Measurements from ENCODE around the gene JAML.
"Not testable (repeated sequence)": the region's sequence is repeated elsewhere in the genome, so short reads cannot be mapped to it uniquely, and the experiment has no call there.

Gene JAML

GRCh38 chr11:118194835-118195627 lies 29.8 kb downstream of the JAML start:
- no peak for DNase-seq (ENCODE audit: low read depth in 2 of 2)

DNA sequence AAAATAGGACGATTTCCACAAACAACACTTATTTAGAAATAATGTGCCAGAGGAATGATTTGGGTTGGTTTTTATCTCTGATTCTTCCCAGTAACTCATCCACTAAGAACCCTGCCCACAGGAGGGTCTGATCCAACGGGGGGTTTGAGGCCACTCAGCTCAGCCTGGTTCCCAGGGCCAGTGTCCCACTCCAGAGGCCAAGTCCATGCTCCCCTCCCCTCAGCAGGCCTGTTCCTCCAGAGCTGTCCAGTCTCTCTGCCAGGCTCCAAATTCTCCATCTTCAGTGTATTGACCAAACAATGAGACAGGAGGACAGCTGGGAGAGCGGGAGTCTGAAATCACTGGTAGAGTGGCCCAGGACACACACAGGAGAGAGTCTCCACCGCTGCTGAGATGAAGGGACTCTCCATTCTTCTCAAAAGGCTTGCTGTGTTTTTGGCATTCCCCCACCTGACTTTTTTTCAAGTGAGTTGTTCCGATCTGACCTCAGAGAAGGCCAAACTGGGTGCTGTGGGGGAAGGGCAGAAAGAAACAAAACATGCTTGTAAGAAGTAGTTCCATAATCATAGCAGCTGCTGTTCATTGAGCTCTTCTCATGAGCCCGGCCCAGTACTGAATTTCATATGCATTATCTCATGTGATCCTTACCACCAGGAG lies 30.8 kb downstream of the JAML start:
- DNase-seq (ENCODE audit: low read depth in 2 of 2) = no peak

GRCh38 chr11:118192817-118193216 lies 32.0 kb downstream of the JAML start:
- not testable (repeated sequence) for DNase-seq (ENCODE audit: low read depth in 2 of 2)

- not testable (repeated sequence) for DNase-seq (ENCODE audit: low read depth in 2 of 2)
Measured at GRCh38 chr11:118190942-118191506, 33.8 kb downstream of the JAML start.

GRCh38 chr11:118186346-118187107 lies 38.3 kb downstream of the JAML start:
- no peak for DNase-seq (ENCODE audit: low read depth in 2 of 2)

- DNase-seq (ENCODE audit: low read depth in 2 of 2) = no peak
Measured at GRCh38 chr11:118184784-118185579, 39.8 kb downstream of the JAML start.

DNA sequence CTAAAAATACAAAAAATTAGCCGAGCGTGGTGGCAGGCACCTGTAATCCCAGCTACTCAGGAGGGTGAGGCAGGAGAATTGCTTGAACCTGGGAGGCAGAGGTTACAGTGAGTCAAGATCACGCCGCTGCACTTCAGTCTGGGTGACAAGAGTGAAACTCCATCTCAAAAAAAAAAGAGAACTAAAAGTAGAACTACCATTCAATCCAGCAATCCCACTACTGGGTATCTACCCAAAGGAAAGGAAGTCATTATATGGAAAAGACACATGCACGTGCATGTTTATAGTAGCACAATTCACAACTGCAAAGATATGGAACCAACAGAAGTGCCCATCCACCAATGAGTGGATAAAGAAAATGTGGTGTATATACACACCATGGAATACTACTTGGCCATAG lies 41.1 kb downstream of the JAML start:
- not testable (repeated sequence) for DNase-seq (ENCODE audit: low read depth in 2 of 2)

DNA sequence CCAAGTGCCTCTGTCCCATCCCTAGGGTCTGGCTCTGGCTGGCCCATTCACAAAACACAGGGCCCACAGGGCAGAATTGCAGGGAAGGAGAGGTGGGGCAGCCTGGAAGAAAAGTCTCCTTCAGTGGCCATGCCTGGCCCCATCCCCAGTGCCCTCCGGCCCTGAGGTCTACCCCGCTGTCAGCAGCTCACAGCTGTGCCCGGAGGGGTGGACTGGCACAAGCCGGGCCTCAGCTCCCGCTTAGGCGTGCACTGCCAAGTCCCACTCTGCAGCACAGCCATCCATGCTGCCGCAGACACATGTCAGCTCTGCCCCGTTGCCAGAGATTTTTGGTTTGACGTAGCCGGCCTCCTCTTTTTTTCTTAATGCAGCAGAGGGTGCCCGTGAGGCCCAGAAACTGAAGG lies 44.5 kb downstream of the JAML start:
- no peak for DNase-seq (ENCODE audit: low read depth in 2 of 2)

DNA sequence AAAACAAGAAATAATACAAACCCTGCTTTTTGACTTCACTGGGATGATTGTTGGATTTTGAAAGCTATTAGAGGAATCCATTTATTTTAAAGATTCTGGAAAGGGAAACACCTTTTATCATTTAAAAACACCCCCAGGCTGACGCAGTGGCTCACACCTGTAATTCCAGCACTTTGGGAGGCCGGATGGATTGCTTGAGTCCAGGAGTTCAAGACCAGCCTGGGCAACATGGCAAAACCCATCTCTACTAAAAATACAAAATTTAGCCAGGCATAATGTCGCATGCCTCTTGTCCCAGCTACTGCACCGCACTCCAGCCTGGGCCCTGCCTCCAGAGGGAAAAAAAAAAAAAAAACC lies 48.1 kb downstream of the JAML start:
- no peak for DNase-seq (ENCODE audit: low read depth in 2 of 2)

DNA sequence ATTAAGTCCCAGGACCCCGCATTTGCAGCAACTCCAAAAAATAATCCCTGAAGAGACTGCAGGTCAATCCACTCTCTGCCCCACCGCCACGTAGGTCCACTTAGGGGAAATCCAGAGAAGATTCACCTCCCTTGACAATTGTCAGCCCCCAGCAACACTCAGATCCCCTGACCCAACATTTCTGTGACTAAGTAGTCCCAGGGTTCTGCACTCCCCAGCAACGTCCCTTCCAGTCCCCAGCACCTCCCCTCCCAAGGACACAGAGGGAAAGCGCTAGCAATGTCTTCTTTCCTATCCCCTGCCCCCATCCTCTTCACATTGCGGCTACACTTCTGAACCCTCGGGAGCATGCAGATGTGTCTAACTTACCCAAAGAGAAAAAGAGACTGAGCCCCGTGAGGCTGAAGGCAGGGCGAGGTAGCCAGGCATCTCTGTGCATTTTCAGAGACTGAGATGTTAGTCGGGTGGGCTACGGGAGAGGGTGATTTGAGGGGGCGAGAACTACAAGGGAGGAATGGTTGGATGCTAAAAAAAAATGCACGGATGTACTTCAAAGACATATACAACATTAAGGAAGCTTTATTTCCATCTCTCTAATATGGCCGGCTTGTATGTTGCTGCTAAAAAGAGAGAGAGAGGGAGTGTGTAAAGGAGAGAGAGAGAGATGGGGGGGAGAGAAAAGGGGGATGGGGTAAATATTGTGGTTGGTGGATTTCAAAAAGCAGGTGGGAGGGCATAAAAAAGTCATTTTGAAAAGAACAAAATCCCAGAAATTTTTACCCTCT lies 48.6 kb downstream of the JAML start, which contains the start of gene SCN2B:
TSS of gene SCN2B (minus strand) at position 647 of the 785 bp plus-strand sequence. CDS start at position 439, 208 bp downstream.
- DNase-seq (ENCODE audit: low read depth in 2 of 2) = no peak

- DNase-seq (ENCODE audit: low read depth in 2 of 2) = no peak
Measured at GRCh38 chr11:118175031-118175992, 49.5 kb downstream of the JAML start.

- no peak for DNase-seq (ENCODE audit: low read depth in 2 of 2)
Measured at GRCh38 chr11:118174006-118174567, 50.7 kb downstream of the JAML start.

- no peak for DNase-seq (ENCODE audit: low read depth in 2 of 2)
Measured at GRCh38 chr11:118172356-118172755, 52.5 kb downstream of the JAML start.

DNA sequence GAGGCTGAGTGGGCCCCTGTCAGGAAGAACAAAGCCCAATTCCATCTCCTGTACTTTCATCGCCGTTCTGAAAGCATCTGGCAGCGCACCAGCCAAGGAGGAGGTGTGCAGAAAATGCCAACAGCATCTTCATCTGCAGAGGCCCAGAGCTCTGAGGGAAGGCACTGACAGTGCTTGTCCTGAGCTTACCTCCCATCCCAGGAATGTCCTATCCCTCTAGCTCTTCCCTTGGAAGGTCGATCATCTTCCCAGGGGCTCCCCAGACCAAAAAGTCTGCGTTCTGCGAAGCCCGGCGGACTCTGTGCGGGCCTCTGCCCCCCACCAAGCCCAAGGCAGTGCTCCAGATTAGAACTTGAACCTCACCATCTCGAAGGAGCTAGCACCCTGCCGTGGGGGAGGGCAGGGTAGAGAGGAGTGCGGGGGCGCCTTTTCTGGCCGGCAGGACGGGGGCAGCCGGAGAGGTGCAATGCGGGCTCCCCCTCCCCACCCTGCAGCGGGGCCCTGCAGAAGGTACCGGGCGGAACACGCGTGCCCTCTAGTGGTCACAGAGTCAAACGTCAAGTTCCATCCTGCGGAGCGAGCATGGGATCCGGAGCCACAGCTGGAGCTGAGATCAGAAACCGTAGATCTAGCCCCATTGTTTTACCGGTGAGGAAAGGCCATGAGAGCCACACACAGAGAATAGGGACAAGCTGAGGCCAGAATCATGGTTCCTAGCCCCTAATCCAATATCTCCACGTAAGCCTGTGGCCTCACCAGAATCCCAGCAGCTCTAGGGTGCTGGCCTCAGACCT lies 53.3 kb downstream of the JAML start:
- DNase-seq (ENCODE audit: low read depth in 2 of 2) = peak; percentile 33 to 40

GRCh38 chr11:118170882-118171268 lies 53.9 kb downstream of the JAML start:
- DNase-seq (ENCODE audit: low read depth in 2 of 2) = no peak

- no peak for DNase-seq (ENCODE audit: low read depth in 2 of 2)
Measured at GRCh38 chr11:118170231-118170630, 54.6 kb downstream of the JAML start.

DNA sequence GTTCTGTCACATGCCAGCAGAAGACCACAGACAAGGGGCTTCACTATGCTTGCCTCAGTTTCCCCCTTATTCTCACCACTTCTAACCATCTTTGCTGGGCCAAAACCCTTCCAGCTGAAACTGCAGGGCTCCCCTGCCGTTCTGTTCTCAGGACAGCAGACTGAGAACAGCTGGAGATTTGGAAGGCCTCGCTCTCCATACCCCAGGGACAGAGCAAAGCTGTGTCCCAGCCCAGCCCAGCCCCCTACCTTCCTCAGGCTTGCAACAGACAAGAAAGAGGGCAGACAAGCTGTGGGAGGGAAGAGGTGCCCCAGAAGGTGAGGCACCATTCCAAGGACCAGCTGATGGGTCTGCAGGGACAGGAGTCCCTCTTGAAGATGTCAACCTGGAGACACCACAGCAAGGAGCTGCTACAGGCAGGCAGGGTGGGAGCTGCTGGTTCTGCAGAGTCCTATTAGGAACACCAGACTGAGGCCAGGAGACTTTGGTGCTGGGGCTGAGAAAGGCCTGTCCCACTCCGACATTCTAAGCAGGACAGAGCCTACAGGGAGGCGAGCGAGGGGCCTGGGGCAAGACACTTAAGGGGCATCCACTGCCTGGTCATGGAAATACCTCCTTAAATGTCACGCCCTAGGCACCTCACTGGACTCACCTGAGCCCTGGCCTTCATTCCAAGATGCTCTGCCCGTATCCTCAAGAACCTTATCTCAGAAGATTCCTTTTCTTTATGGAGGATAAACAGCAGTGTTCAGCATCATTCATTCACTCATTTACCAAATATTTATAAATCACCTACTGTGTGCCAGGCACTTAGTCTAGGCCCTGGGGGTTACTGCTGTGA lies 55.3 kb downstream of the JAML start:
- no peak for DNase-seq (ENCODE audit: low read depth in 2 of 2)
